H1 (cell line): ENCODE measurements around the gene STAT4. TPM values are rescaled to one million over a fixed set of nuclear protein-coding genes. Genes with fewer than 3 reads are reported as not detected.

ENCODE experiments used
- CHD7 ChIP-seq: fragments of 300-600 bp; sonication (generic); IDR thresholded peaks from 2 replicates; pipeline ENCODE4 v1.7.1; 2012; ENCODE audit warnings: low read length, moderate library complexity, mild to moderate bottlenecking, inconsistent platforms; ENCODE audit not compliant: insufficient replicate concordance
- POLR2AphosphoS5 ChIP-seq: IDR thresholded peaks from 2 replicates; pipeline ENCODE4 v1.6.1; 2011; ENCODE audit warnings: low read depth, low read length
- polyA plus RNA-seq, 7 experiments: library from polyadenylated mRNA; depleted of rRNA in 3 of 7; stranded (reverse) in 5 of 7; unstranded in 2 of 7; fragments of >200 nt in 5 of 7; fragments of 200-250 nt in 2 of 7; gene quantifications; 1 replicate in 5 of 7; 2 replicates in 1 of 7; 4 replicates in 1 of 7; pipeline versions ENCODE4 v1.2.1 to v1.2.3, GENCODE V29; 2011 to 2013; ENCODE audit warnings: missing spikeins in 2 of 7, mixed read lengths in 2 of 7
- total RNA-seq: library from RNA; stranded (reverse); fragmentation: NEBNext Ultra II Directional; extraction: Animal tissue kit (Norgen Biotek cat#: 25700); gene quantifications from 2 replicates; pipeline ENCODE4 v1.2.1, GENCODE V29; 2021

Gene STAT4
- total and polyA plus RNA-seq, 2 of the 8 experiments (the other 6 are each of a cell fraction or from before 2014, with no cell fraction given): 0.36 to 0.63 TPM

- TF ChIP-seq CHD7 (no peak), POLR2AphosphoS5 (no peak)
Observed at GRCh38 chr2:190994148-190994547, 156.6 kb downstream of the STAT4 start (continued).
